Activated naive CD4-positive, alpha-beta T cell treated with anti-CD3 and anti-CD28 coated beads, Interleukin-2, amount 10 ng/mL, durations not matched to agents 7 days and 5 days (primary cell): ENCODE measurements around the gene AUTS2.

Experiments used
- CTCF ChIA-PET: fragments of 350-600 bp; sonication (Branson Sonifier 250); formaldehyde crosslinking; loops from one replicate; lab custom pipeline; 2021; ENCODE audit warnings: antibody characterized with exemption; lab: Charles Lee
- DNase-seq: peaks from one replicate; pipeline ENCODE4 v3.0.0-alpha.2; 2020
- H3K27ac Mint-ChIP-seq: one replicate; pipeline ENCODE4 v1.8.0; 2021; ENCODE audit warnings: mild to moderate bottlenecking, moderate library complexity, mixed read lengths
- H3K27me3 Mint-ChIP-seq: one replicate; pipeline ENCODE4 v1.8.0; 2021; ENCODE audit warnings: mild to moderate bottlenecking, mixed read lengths
- H3K36me3 Mint-ChIP-seq: one replicate; pipeline ENCODE4 v1.8.0; 2021; ENCODE audit warnings: mixed read lengths
- H3K4me1 Mint-ChIP-seq: one replicate; pipeline ENCODE4 v1.8.0; 2021; ENCODE audit warnings: mixed read lengths
- H3K4me3 Mint-ChIP-seq: one replicate; pipeline ENCODE4 v1.8.0; 2021; ENCODE audit warnings: mild to moderate bottlenecking, moderate library complexity, mixed read lengths
- H3K9me3 Mint-ChIP-seq: one replicate; pipeline ENCODE4 v1.8.0; 2021; ENCODE audit warnings: mixed read lengths

Gene AUTS2

DNA sequence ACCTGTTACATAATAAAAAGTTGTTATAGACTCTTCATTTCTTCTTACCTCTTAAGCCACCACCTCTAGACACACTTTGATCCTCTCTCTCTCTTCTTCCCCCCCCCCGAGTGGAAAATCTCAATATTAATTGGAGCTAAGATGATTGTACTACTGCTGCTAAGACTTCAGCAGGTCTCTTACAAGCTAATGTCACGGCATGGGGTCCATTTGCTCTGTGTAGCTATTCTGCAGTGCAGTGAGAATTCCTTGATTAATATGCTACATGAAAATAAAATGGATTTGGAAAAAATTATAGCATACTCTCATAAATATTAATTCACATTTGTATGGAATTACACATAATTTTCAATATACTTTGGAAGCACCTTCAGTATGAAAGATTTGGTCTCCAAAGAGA lies 297.2 kb downstream of the AUTS2 start:
- Mint-ChIP-seq H3K4me1 (no peaks in the 10 kb centered on the region), H3K27me3 (no peaks in the 10 kb centered on the region), H3K27ac (no peak overlapping the region), H3K9me3 (no peaks in the 10 kb centered on the region), H3K4me3 (no peak overlapping the region), H3K36me3 (no peaks in the 10 kb centered on the region)
- DNase-seq: no peak
- CTCF ChIA-PET: no interaction called here

GRCh38 chr7:69896121-69896520 lies 297.8 kb downstream of the AUTS2 start:
- no peaks in the 10 kb centered on the region for H3K9me3 Mint-ChIP-seq
- H3K36me3 Mint-ChIP-seq: no peaks in the 10 kb centered on the region
- no peak for DNase-seq
- H3K4me1 Mint-ChIP-seq: no peaks in the 10 kb centered on the region
- no peak overlapping the region for H3K4me3 Mint-ChIP-seq
- no peaks in the 10 kb centered on the region for H3K27me3 Mint-ChIP-seq
- H3K27ac Mint-ChIP-seq: no peak overlapping the region
- CTCF ChIA-PET: no interaction called here

DNA sequence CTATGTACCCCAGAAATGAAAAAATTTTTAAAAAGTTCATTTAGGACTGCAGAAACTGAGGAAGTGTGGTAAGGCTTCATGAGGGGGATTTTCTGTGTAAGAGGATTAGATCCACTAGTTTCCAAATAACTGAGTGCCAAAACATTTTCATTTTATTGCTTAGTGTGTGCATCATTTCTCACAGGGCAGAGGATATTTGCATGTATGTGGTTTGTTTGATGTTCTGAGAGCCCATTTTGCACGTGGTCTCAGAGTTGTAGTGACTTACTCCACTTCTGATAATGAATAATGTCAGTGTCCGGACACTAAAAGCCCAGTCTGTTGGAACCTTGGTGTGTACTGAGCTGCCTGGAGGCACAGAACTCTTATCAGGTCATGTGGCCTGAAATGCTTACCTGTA lies 299.9 kb downstream of the AUTS2 start:
- no peak overlapping the region for H3K27ac Mint-ChIP-seq
- no peak for DNase-seq

GRCh38 chr7:69903410-69903809 lies 305.1 kb downstream of the AUTS2 start:
- no peak overlapping the region for H3K4me3 Mint-ChIP-seq
- no peaks in the 10 kb centered on the region for H3K36me3 Mint-ChIP-seq
- CTCF ChIA-PET: no interaction called here
- H3K27me3 Mint-ChIP-seq: no peaks in the 10 kb centered on the region
- no peaks in the 10 kb centered on the region for H3K9me3 Mint-ChIP-seq
- H3K27ac Mint-ChIP-seq: no peak overlapping the region
- H3K4me1 Mint-ChIP-seq: no peaks in the 10 kb centered on the region
- DNase-seq: no peak

More for the DNA sequence above, 299.9 kb downstream of the AUTS2 start:
- Mint-ChIP-seq H3K36me3 (no peaks in the 10 kb centered on the region), H3K4me3 (no peak overlapping the region), H3K27me3 (no peaks in the 10 kb centered on the region), H3K9me3 (no peaks in the 10 kb centered on the region), H3K4me1 (no peaks in the 10 kb centered on the region)
- CTCF ChIA-PET: no interaction called here

- no peak overlapping the region for H3K4me3 Mint-ChIP-seq
- DNase-seq: no peak
- peaks cover 7% of the 10 kb centered on the region for H3K9me3 Mint-ChIP-seq
- no peaks in the 10 kb centered on the region for H3K4me1 Mint-ChIP-seq
- no peaks in the 10 kb centered on the region for H3K27me3 Mint-ChIP-seq
- no peaks in the 10 kb centered on the region for H3K36me3 Mint-ChIP-seq
- CTCF ChIA-PET: no interaction called here
- no peak overlapping the region for H3K27ac Mint-ChIP-seq
Observed at GRCh38 chr7:69906283-69906995, 308.2 kb downstream of the AUTS2 start.

DNA sequence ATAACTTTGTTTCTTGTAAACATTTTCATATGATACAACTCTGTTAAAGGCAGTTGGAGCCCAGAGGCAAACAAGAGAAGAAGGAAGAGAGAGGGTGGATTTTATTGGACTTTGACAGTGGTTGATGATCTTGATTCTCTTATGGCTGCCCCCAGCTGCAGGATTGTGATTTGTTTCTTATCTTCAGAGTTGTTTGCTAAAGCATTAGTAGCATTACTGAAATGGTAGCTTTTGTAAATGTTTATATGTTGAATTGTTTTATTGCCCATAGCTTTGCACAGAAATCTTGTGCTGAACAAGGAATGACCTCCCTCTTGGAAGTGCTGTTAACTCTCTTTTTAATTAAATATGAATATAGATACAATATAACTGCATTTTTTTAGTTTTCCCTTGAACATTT lies 309.4 kb downstream of the AUTS2 start:
- Mint-ChIP-seq H3K27me3 (no peaks in the 10 kb centered on the region), H3K4me3 (no peak overlapping the region), H3K4me1 (no peaks in the 10 kb centered on the region), H3K36me3 (no peaks in the 10 kb centered on the region), H3K9me3 (peaks cover 12% of the 10 kb centered on the region), H3K27ac (no peak overlapping the region)
- CTCF ChIA-PET: interaction anchor here (1.0 kb wide), 1 partner anchor 158 kb away, joined by 3 read pairs; no protein-coding TSS in a partner anchor
- DNase-seq: no peak

DNA sequence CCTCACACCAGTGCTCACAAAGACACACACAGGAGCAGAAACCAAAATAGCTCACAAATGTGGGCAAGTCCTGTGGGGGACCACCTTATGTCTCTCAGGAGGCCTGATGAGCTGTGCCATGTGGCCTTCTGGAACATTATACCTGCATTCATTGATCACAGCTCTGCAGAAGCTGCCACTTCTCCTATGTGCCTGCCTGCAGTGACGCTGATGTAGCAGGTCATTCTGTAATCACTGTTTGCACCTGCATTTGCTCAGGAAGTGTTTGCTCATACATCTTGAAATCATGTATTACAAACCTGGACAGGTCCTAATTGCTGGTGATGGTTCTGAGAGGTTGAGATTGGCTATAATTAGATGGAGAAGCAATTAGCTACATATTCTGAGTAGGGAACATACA lies 310.2 kb downstream of the AUTS2 start:
- no peak overlapping the region for H3K27ac Mint-ChIP-seq
- no peaks in the 10 kb centered on the region for H3K27me3 Mint-ChIP-seq
- no peak overlapping the region for H3K4me3 Mint-ChIP-seq
- no peaks in the 10 kb centered on the region for H3K36me3 Mint-ChIP-seq
- DNase-seq: no peak
- peaks cover 12% of the 10 kb centered on the region for H3K9me3 Mint-ChIP-seq
- CTCF ChIA-PET: interaction anchor here (1.0 kb wide), 1 partner anchor 157 kb away, joined by 3 read pairs; no protein-coding TSS in a partner anchor
- H3K4me1 Mint-ChIP-seq: no peaks in the 10 kb centered on the region

GRCh38 chr7:69910150-69910549 lies 311.9 kb downstream of the AUTS2 start:
- no peak for DNase-seq
- Mint-ChIP-seq H3K36me3 (no peaks in the 10 kb centered on the region), H3K27ac (no peak overlapping the region), H3K9me3 (peaks cover 12% of the 10 kb centered on the region), H3K4me3 (no peak overlapping the region), H3K27me3 (no peaks in the 10 kb centered on the region), H3K4me1 (no peaks in the 10 kb centered on the region)
- CTCF ChIA-PET: no interaction called here

DNA sequence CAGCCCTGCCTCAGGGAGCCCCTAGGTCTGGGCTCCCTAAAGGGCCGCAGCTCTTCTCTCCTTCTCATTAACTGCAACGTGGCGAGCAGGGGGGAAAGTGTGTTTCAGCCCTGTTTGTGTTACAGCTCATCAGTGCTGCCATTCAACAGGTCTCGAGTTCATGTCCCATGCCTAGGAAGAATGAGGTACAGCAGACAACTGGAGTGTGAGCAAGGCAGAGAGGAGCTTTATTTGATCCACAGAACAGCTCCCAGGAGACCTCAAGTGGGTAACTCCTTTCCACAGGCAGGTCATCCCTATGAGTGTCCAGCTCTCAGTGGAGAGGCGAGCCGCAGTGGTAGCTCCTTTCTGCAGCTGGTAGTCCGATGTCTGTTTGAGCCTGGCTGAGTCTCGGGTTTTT lies 313.1 kb downstream of the AUTS2 start:
- Mint-ChIP-seq H3K36me3 (no peaks in the 10 kb centered on the region), H3K4me1 (no peaks in the 10 kb centered on the region), H3K27me3 (no peaks in the 10 kb centered on the region), H3K9me3 (peaks cover 12% of the 10 kb centered on the region), H3K27ac (no peak overlapping the region), H3K4me3 (no peak overlapping the region)
- no peak for DNase-seq
- CTCF ChIA-PET: no interaction called here

DNA sequence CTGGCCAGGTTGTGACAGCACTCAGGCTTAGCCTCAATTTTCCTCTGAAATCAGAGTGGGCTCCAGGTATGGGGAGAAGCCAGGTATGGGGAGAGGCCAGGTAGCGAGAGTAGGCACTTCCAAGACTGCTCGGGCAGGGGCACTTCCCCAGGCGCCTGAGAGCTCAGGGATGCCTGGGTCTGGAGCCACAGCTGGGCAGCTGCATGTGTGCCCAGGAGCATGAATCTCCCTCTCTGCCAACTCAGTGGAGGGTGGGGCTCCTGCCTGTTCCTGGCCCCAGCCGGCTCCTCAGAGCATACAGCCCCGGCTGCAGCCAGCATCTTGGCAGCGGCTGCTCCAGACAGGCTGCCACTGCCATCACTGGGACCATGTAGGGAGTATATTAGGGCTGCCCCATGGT lies 313.9 kb downstream of the AUTS2 start:
- H3K4me3 Mint-ChIP-seq: no peak overlapping the region
- CTCF ChIA-PET: no interaction called here
- no peak for DNase-seq
- no peaks in the 10 kb centered on the region for H3K36me3 Mint-ChIP-seq
- no peaks in the 10 kb centered on the region for H3K4me1 Mint-ChIP-seq
- peaks cover 12% of the 10 kb centered on the region for H3K9me3 Mint-ChIP-seq
- H3K27ac Mint-ChIP-seq: no peak overlapping the region
- no peaks in the 10 kb centered on the region for H3K27me3 Mint-ChIP-seq

GRCh38 chr7:69912846-69913245 lies 314.6 kb downstream of the AUTS2 start:
- H3K4me3 Mint-ChIP-seq: no peak overlapping the region

GRCh38 chr7:69919426-69920111 lies 321.3 kb downstream of the AUTS2 start:
- CTCF ChIA-PET: no interaction called here
- no peaks in the 10 kb centered on the region for H3K4me1 Mint-ChIP-seq
- H3K36me3 Mint-ChIP-seq: no peaks in the 10 kb centered on the region
- no peak overlapping the region for H3K4me3 Mint-ChIP-seq
- DNase-seq: no peak
- H3K9me3 Mint-ChIP-seq: no peaks in the 10 kb centered on the region
- H3K27me3 Mint-ChIP-seq: no peaks in the 10 kb centered on the region
- H3K27ac Mint-ChIP-seq: no peak overlapping the region

More at GRCh38 chr7:69912846-69913245, 314.6 kb downstream of the AUTS2 start:
- Mint-ChIP-seq H3K36me3 (no peaks in the 10 kb centered on the region), H3K4me1 (no peaks in the 10 kb centered on the region), H3K27ac (no peak overlapping the region), H3K9me3 (peaks cover 12% of the 10 kb centered on the region), H3K27me3 (no peaks in the 10 kb centered on the region)
- CTCF ChIA-PET: no interaction called here
- DNase-seq: no peak

- Mint-ChIP-seq H3K4me3 (no peak overlapping the region), H3K27me3 (no peaks in the 10 kb centered on the region), H3K4me1 (no peaks in the 10 kb centered on the region), H3K9me3 (no peaks in the 10 kb centered on the region), H3K36me3 (no peaks in the 10 kb centered on the region), H3K27ac (no peak overlapping the region)
- DNase-seq: no peak
- CTCF ChIA-PET: no interaction called here
Observed at GRCh38 chr7:69920797-69921196, 322.5 kb downstream of the AUTS2 start.

GRCh38 chr7:69922026-69922803 lies 323.9 kb downstream of the AUTS2 start:
- H3K27me3 Mint-ChIP-seq: no peaks in the 10 kb centered on the region
- CTCF ChIA-PET: no interaction called here
- no peaks in the 10 kb centered on the region for H3K36me3 Mint-ChIP-seq
- no peak overlapping the region for H3K4me3 Mint-ChIP-seq
- no peaks in the 10 kb centered on the region for H3K4me1 Mint-ChIP-seq
- H3K27ac Mint-ChIP-seq: no peak overlapping the region
- H3K9me3 Mint-ChIP-seq: no peaks in the 10 kb centered on the region
- DNase-seq: no peak
